ENCODE measurements around the gene MKKS.
A peak's percentile ranks its signal among the peaks of the same experiment; 100 is the strongest.

Gene MKKS

DNA sequence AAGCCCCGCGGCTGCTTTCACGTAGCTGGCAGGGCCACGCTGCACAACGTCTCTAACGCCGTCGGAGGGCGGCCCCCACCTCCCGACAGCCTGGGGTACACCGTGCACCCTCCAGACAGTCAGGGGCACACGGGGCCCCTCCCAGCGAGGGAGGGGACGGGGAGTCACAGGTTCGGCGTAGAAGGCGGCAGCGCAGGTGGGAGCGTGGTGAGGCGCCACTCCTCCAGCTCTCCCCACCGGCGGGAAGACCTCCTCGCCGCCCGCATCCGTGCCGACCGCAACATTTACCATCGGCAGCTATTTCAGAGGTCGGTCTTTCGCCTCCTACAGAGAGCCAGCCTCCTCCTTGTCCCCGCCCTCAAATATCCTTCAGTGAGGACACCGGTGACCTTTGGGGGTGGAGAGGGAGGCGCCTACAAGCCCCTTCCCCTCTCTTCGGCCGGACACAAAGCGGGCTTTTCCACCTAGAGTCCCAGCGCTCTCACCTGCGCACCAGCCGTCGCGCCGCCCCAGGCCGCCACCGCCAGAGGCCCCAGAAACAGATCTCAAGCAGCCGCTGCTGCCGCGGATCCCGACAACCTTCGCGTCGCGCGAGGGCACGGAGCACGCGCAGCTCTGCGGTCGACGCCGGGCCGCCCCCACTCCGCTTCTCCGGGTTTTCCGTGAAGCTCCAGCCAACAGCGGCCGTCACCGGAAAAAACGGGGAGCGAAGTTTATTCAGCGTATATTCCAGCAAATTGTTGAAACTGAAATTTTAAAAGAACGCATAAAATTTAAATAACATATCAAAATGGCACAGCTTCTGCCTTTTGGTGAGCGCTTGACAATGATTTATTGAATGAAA lies at the start of gene MKKS:
Gene MKKS (minus strand): TSS at position 600 of the 844 bp plus-strand sequence. CDS start 20,708 bp downstream, outside the sequence.
- peak; percentile 87 for DNase-seq

DNA sequence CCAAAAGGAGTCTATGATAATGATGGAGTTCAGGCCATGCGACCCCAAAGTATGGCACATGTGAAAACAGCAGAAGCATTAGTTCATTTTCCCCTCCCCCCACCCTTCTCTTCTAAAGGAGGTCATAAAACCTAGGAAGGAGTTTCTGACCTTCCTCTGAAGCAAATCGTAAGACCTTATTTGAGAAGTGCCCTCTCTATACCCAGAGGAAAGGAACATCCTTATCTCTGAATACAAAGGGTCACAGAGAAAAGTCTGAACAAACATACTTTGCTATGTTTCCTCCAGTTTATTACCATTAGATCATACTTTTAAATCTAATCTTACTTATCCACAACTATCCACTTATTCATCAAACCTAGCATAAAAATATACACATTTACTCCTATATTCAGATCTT lies 49.7 kb upstream of the MKKS start:
- DNase-seq = no peak

DNA sequence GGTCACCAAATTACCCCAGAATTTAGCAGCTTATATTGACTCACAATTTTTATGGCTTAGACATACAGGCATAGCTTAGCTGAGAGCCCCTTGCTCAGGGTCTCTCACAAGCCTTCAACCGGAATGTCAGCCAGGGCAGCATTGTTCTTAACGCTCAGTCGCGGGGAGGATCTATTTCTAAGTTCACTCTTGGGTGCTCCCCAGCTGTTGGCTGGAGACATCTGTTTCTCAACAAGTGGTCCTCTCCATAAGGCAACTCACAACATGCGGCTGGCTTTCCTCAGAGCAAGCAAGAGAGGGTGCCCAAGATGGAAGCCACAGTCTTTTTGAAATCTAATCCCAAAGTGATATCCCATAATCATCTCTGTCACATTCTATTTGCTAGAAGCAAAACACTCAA lies 47.7 kb upstream of the MKKS start:
- no peak for DNase-seq

DNA sequence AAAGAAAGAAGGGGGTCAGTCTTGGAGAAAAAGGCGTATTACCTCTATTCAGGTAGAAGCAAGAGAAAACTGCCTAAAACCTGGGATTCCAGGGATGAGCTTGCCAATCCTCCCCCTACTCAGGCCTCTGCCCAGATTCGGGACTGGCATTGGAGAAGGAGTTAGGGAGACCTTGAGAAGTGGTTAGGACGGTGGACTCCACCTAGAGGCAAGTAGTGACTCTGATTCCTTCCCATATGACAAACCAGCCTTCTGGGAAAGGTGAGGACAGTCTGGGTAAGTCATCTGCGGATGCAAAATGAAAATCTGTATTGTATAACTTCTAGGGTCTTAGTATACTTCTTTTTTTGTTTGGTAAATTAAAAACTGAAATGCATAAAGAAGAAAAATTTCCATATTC lies 44.9 kb upstream of the MKKS start:
- no peak for DNase-seq

DNA sequence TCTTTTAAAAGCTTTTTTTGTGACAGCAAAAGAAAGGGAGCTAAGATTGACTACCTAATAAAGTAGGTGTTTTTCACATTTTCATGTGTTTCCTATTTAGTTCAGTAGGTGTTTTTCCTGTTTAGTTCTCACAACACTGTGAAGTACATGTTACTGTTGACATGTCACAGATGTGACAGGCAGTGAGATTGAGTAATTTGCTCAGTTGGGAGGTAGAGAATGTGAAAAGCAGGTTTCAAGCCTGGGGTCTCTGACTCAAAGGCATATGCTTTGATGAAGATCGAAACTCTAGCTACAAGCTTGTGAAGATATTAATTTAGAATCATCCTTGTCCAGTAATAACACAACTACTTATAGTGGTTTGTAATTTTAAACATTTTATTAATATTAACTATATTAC lies 44.2 kb upstream of the MKKS start:
- no peak for DNase-seq

DNA sequence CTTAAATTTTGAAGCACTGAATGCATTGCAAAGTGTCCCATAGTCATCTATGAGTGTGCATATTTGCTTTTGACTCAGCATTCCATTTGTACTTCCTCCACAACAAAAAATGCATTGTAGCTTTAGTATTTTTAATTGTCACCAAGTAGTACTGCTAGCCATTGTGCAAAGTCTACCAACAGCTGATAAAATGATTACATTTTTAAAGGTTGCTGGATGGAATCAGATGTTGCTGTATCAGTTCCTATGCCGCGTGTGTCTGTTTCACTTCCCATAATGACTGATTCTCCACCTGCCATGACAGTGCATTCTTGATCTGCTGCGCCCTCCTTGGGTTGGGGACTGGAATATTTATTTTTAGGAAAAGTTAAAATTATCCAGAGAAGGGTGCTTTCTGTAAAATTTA lies 42.3 kb upstream of the MKKS start:
- no peak for DNase-seq

DNA sequence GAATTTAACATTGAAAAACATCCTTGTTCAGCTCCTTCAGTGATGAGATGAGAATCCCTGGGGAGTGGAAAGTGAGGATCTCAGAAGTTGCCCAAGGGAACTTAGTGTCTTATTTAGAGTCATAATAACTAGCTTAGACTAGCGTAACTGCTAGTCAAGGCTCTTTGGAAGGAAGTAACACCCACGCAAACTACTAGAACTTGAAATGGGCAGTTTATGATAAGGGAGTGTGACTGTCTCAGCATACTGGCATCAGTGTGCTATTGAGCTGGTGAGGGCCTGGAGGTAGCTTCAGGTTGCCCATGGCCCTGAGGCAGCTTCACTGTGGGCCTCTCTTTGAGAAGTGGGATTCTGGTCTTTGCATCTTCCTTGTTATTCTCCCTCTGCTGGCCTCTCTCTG lies 41.2 kb upstream of the MKKS start:
- DNase-seq = no peak

DNA sequence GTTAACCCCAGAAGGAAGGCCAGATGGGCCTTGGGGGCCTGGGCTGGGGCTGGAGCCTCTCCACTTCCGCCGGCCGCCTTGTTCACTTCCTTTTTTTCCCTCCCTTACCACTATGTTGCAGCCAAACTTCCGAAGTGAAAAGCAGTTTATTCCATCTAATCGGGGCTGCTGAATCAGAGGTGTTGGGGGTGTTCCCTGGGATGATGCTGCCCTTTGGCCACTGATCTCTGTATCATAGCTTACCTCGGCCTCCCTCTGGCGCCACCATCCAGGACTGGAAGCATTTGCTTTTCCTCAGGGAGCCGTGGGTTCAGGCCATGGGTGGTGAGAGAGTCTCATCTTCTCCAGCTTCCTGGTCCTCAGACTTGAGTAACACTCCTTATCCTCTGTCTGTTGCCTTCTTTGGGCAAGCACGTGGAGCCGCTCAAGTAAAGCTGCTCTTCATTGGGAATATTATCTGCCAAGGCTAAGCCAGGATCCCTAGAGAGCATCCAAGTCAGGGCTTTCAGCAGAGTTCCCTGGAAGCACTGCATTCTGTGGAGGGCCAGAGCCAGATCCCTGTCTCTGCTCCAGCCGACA lies 40.7 kb upstream of the MKKS start:
- DNase-seq = no peak

DNA sequence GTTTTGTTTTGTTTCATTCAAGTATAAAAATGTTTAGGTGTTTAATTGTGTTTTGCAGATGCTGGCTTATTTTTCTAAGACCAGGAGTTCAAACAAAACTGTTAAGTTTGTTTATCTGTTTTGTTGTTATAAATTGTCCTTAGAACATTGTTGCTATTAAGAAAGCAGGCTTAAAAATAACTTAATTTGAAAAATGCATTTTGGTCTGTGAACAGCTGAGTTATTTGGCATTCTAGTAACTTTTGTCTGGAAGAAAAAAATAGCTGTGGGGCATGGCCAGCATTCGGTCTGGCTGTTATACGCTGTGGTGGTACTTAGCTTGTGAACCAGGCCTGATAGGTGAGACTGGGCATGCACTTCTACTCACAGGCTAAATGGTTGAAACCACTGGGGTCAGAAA lies 38.8 kb upstream of the MKKS start:
- no peak for DNase-seq

DNA sequence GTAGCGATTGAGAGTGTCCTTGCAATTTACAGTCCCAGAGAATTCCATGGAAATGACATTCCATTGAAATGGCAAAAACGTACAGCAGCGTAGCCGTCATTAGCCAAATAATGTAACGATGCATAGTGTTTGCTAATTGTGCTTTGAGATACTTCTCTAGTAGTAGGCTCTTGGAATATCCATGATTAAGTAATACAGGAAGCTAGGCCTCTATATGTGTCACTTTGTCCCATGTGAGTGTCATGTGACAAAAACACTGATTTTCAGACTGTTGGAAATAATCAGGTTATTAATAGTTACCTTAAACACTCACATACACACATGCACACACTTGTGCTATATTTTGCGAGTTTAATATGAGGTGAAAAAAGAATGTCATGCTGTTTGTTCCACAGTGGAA lies 36.3 kb upstream of the MKKS start:
- no peak for DNase-seq

DNA sequence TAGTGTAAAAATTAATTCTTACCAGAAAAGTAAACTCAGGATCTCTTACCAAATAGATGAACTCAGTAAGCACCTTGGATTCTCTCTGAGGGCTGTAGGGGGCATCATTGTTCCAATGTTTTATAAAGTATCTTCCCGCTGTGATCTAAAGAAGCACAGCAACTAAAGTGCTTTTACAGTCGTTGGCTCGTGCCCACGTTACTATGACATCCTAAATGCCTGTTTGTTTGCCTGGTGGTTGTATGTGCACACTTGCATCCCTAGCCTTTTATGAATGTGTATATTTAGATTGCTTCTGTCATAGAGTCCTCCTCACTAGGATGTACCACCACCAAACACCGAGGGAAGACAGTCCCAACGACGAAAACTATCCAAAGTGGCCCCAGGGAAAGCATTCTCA lies 35.6 kb upstream of the MKKS start:
- DNase-seq = no peak

DNA sequence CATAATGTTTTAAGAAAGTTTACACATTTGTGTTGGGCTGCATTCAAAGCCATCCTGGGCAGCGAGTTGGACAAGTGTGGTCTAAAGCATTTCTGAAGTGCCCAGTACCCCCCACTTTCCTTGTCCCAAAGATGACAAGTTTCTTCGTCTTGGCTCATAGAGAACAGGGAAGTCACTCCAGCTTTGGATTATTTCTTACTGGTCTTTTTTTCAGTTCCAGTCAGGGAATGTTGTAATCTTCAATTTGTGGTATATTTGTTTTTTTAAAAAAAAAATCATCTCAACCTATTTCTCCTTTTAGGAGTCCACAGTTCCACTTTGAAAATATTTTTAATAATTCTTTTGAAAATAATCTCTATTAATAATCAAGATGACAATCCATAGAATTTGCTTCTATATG lies 35.0 kb upstream of the MKKS start:
- DNase-seq = no peak

DNA sequence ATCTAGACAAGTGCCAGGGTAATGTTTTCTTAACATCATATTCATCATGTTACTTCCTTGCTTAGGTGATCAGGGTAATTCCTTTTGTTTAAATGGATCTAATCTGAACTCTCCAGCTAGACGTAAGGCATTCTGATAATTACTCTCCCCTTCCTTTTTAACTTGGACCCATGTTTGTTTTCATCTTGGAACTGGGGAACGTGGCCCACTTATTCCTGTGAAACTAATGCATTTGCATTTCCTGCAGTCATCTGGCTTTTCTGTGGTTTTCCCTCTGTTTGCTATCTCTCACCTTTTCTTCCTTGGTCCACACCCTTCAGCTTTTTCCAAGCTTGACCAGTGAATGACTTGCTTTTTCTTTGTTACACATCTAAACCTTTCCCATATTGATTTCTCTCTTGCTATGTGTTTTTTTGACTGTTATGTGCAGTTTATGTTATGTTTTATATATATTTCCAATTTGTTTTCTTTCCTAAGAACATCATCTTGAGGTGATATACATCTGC lies 34.4 kb upstream of the MKKS start:
- DNase-seq = no peak

DNA sequence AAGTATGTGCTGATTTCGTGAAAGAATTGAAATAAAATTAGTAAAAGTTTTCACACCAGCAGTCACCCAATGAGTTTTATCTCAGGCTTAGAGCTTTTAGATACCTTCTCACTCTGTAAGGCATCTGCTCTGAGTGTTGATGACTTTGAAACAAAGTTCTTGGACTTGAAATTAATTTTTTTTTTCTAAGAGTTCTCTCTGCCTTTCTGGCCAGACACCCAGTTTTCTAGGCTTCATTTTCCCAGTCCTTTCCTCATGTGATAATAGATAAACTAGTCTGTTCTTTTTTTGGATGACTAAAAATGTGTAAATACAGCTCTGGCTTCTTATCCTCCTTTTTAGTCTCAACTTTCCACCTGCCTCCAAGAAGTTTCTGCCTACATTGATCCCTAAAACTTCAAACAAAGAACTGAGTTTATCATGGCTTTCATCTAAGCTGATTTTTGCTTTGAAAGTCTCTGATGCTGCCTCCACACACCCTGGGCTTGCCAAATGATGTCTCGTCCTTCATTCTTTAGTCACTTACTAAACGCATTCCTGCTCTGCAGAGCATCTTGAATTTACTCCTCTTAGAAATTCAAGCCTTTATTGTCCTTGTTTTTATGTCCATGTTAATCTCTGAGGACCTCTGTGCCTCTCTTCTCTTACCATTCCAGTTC lies 33.8 kb upstream of the MKKS start:
- no peak for DNase-seq

DNA sequence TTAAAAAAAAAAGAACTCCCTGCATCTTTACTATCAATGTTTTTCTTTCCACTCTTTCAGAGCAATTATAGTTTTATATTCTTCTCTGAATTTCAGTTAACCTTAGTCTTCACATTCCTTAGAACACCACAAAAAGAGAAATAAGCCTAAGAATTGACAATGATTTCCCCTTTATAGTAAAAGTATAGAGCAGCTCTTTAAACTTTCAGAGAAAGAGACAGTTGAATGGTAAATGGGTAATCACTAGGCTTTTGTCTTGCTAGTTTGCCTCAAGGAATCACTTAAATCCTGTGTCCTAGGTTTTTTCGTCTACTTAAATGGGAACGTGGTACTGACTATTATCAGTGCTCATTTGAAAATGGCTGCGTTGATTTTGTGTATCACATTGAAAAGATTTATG lies 32.8 kb upstream of the MKKS start:
- no peak for DNase-seq

DNA sequence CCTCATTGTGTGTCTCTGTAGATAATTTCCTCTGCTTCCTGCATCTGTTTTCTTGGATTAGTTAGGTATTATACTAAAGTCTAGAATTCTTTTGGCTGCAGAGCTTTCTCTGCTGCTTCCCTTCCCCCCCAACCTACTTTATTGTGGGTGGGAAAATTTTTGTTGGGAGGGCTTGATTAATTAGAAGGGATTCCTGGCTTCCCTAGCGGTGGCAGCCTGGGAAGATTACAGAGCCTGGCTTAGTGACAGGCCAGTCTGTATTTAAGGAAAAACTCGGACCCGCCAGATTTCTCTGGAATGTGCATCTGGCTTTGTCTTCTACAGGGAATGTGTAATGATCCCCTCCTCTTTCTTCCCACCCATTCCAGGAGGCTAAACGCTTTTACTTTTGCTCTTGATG lies 32.3 kb upstream of the MKKS start:
- no peak for DNase-seq

DNA sequence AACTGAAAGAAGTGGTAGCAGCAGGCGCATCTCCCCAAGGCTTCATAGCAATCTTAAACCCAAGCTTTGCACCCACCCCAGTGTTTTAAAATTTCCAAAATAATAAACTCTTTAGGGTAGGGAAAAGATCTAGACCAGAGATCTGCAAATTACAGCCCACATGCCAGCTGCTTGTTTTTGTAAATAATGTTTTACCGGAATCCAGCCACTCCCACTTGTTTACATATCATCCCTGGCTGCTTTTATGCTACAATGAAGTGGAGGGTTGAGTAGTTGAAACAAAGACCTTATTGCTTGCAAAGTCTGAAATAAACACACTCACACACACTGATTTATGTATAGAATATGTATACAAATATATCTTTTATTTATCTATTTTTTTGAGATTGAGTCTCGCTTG lies 31.1 kb upstream of the MKKS start:
- DNase-seq = no peak

DNA sequence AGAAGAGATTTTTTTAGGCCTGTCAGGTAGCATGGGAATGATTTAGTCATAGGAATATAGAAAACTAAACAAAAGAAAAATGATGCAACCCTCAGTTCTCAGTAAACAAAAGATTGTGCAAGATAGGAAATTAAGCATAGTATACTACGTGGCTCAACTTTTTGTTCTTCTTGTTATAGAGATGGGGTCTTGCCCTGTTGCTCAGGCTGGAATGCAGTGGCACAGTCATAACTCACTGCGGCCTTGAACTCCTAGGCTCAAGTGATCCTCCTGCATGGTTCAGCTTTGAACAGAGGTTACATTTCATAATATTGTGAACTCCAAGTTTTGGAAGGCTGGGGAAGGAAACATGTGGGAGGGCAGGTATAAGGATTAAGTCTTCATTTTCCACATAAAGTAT lies 29.6 kb upstream of the MKKS start:
- DNase-seq = no peak

DNA sequence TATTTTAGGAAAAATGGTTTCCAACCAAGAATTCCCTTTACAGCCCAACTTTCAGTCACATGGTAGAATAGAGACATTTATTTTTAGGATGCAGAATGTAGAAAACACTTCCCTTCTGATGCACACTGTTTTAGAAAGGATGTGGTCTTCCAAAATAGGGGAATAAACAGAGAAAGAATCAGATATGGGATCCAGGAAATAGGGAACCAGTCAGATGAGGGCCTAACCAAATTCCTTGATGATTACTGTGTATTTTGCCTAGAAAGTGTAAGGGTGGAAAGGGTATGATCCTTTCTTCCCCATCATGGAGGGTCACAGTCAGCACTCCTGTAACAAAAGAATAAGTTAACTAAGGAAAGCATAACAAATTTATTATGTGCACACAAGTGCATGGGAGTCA lies 28.5 kb upstream of the MKKS start:
- no peak for DNase-seq

DNA sequence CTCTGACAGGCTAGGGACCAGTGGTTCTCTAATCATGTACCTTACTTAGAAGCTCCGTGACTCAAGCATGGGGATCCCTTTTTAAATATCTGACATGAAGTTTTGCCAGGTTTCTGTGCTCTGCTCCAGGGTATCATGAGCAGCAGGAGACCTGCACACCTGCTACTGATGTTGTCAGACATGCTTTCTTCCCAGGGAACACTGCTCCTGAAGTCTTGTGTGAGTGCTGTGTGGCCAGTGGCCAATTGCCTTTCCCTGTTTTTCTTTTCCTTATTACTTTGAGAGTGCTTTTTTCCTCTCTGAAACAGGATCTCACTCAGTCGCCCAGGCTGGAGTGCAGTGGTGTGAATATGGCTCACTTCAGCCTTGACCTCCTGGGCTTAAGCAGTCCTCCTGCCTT lies 27.5 kb upstream of the MKKS start:
- no peak for DNase-seq

DNA sequence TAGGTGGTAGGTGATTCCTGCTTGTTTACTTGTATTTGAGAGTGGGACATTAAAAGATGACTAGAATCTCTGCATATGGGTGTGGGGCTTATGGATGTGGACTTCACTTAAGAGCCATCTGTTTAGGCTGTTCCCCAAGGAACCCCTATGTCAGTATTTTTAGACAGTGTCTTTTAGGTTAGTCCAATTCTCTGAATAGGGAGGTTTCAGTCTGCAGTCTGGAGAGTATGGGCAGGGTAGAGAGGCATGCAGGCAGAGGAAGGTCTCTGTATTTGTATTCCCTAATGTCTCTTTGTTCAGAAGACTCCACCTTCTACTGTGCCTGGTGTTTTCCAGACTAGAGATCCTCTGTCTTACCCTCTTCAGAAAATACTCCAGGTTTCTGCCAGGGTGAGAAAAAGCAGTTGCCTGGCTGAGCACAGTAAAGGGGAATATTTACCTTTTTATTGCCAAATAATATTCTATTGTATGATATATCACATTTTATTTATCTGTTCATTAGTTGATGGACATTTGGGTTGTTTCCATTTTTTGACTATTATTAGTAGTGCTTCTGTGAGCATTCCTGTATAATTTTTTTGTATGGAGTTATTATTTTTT lies 20.2 kb upstream of the MKKS start:
- DNase-seq = no peak

DNA sequence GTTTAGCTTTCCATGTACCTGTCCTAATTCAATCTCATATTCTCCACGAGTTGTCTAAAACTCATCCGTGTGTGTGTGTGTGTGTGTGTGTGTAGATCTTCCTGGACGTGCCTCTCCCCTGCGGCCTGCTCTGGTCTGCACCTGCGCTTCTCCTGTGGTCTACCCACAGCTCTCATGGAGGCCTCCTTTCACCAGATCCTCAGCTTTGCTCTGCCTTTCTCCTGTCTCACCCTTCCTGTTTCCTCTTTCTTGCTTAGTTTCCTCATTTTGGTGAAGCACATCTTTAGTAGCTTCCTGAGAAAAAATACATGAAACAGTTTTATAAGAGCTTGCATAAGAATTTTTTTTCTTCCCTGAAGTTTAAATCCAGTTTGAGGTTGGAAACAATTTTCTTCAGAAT lies 19.2 kb upstream of the MKKS start:
- peak; percentile 10 for DNase-seq

DNA sequence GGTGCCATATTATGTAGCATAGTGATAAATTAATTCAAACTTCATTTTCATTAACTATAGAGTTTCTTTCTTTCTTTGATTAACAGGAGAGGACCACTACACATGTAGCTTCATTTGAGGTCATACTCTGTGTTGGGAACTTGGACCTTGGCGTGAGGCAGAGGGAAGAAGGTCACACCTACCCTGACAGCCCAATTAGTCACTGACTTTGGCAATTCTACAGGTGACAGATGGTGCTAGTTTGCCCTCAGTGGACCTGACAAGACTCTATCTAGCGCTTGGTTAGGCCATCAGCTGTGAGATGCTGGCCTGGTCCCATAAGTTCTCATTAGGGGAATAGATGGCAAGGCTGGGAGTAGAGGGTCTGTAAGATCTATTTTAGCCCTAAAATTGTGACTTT lies 15.2 kb upstream of the MKKS start:
- no peak for DNase-seq
